HG03342 (cell line): ENCODE measurements around the gene PCBD2.
"Not testable (repeated sequence)": the region's sequence is repeated elsewhere in the genome, so short reads cannot be mapped to it uniquely, and the experiment has no call there.

ENCODE experiments used
- ATAC-seq: cut with Tn5 transposase; IDR thresholded peaks from one replicate; pipeline ENCODE4 v1.9.1; 2021; ENCODE audit warnings: mild to moderate bottlenecking, moderate library complexity; ENCODE audit not compliant: unreplicated experiment

PCBD2 gene

DNA sequence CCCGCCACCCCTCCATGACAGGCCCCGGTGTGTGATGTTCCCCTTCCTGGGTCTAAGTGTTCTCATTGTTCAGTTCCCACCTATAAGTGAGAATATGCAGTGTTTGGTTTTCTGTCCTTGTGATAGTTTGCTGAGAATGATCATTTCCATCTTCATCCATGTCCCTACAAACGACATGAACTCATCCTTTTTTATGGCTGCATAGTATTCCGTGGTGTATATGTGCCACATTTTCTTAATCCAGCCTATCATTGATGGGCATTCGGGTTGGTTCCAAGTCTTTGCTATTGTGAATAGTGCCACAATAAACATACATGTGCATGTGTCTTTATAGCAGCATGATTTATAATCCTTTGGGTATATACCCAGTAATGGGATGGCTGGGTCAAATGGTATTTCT lies 93.1 kb downstream of the PCBD2 start:
- not testable (repeated sequence) for ATAC-seq

DNA sequence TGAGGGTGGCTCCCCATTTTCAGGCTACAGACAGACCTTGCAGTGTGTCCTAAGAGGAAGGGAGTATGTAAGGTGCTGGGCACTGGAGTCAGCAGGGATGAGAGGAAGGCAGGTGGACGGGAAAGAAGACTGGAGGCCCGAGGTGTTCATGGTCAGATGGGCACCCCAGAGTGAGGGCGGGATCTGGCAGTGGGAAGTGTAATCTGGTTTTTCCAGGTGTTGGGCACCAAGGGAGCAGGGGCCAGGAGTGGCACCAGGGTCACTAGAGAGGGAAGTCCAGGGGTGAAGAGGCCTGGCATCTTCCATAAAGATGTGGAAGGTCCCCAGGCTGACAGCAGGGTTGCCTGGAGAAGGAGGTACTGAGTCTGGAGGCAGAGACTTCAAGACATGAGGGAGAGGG lies 99.4 kb downstream of the PCBD2 start:
- ATAC-seq = no peak

DNA sequence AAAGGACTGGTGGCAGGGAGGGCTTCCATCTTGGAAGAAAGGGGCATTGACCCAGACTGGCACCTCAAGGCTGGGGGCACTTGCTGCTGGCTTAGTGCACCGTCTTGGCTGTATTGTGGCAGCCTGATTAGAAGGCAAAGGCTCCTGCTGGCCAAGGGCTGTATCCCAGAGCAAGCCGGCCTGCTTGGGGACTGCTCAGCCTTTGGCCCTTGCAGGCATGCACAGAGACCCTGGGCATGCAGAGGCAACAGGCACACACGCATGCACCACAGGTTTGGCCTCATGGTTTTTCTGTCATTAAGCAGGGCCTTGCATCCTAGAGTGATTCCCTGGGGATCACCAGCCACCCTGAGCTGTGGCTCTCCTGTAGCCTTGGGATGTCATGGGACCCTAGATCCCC lies 100.1 kb downstream of the PCBD2 start:
- no peak for ATAC-seq

DNA sequence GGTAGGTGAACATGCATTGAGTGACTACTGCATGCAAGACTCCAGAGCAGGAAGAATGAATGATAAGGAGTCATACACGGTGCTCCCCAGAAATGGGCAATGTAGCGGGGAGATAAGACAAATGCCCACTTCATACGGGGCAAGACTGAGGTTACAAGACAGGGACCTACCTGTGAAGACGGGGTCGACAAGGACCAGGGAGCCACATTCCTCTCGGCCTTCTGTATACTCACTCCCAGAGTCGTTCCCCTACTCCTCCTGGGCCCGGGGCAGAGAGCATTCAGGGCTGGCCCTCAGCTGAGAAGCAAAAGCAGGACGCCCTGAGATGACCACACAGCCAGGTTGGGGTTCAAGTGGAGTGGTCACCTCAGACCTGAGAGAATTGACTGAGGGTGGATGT lies 102.4 kb downstream of the PCBD2 start:
- no peak for ATAC-seq

DNA sequence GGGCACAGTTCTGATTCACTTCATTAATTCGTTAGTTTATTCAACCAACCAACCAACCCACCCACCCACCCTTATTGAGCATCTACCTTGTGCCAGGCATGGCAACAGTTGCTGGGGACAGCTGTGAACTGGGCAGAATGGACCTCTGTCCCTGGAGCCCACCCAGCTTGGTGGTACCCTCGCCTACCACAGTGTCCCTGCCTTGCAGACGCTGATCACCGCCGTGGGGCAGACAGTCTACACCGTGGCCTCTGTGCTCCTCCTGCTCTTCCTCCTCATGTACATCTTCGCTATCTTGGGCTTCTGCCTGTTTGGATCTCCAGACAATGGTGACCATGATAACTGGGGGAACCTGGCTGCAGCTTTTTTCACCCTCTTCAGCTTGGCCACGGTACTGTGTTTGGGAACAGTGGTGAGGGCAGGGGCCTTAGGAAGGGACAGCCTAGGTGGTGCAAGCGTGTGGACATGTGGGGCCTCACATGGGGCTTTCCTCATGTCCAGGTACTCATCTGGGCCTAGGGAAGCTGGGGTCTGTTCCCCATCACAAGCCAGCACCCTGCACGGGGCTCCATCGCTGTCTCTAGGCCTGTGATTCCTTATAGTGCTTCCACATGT lies 102.9 kb downstream of the PCBD2 start:
- no peak for ATAC-seq

DNA sequence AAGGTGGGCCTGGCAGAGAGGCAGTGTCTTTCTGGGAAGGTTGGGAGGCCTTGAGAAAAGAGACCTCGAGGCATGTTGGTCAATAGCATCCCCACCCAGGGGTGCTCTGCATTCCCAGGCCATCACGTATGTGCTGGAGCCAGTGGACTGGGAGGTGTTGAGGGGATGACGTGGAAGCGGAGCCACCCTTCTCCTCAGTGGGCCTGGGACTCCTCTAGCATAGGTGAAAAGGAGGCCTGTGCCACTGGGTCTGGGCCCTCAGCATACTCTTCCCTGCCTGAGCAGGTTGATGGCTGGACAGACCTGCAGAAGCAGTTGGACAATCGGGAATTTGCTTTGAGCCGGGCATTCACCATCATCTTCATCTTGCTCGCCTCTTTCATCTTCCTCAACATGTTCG lies 103.6 kb downstream of the PCBD2 start:
- ATAC-seq = no peak

DNA sequence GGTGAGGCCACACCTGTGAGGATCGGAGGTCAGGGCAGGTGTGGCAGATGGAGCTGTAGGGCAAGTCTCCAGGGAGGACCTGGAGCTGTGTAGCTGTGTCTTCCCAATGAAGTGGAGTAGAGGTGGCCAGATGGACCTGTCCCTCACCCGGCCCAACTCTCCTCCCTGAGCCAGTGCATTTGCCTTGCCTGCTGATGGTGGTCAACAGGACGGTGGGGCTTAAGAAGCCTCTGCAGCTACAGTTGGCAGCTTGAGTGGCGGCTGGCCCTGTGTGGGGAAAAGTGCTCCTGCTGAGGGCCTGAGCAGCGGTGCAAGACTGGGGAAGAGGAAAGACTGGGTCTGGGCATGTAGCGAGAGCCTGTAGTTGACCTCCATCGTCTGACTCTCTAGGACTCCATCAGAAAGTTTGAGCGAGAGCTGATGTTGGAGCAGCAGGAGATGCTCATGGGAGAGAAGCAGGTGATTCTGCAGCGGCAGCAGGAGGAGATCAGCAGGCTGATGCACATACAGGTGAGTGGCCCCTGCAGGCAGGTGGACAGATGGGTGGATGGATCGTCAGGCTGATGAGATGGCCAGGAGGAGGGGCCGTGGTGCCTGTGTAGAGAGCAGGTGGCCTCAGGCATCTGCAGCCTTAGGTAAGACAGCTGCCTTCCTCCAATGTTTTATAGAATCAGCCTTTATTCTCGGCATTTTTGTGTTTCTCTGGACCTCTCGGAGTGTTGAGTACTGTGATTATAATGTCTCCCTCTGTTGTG lies 104.2 kb downstream of the PCBD2 start:
- no peak for ATAC-seq

DNA sequence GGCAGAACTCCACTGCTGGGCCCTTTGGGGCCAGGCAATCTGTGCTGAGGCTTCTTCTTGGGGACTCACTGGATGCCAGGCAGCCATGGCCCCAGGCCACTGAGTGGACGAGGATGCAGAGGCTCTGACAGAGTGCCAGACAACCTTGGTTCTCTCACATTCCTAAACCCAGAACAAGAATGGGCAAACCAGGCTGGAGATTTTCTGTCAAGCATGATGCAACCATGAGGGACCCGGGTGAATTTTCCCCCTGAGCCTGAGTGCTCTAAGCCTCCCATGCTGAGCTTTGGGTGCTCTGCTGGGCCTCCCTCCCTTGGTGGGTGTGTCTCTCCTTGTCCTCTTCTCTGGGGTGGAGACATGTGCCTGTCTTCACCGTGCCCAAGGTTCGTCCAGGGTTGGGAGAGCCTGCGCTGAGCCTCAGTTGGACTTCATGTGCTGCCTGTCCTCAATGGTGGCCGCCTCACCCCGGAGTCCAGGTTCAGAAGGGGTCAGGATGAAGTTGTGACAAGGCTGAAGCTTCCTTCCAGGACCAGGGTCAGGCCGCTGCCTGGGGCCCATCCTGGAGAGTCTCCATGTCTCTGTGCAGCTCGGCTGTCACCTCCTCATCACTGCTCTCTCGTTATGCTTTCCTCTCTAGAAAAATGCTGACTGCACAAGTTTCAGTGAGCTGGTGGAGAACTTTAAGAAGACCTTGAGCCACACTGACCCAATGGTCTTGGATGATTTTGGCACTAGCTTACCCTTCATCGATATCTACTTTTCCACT lies 105.0 kb downstream of the PCBD2 start:
- no peak for ATAC-seq

DNA sequence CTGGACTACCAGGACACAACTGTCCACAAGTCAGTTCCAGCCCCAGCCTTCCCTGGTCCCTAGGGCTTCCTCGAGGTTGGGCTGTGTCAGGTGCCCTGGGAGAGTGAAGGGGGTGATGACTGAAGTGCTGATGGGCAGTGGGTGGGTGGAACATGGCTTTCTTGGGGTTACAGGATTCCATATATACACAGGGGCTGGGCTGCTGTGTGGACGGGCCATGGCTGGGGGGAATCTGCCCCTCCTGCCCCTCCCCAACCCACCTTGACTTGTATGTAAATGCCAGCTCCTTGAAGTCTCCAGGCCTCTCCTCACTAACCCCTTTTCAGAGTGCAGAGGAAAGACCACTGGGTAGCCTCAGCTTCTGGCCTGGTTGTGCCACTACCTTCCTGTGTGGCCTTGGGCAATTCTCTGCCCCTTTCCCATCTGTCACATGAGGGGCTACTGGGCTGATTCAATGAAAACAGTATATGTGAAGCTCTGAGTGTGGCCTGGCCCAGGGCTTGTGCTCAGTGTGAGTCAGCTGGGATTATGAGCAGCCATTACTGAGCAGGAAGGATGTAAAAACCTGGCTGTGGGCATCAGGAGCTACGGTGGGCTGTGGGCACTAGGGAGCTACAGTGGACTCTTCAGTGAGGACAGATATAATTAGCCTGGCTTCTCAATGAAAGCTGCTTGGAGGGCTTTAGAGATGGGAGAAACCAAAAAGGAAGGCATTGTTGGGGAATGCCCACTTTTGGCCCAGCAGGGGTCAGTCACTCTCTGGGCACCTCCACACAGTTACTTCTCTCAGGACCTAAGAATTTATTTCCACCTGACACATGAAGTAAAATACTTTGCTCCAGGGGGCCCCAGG lies 105.8 kb downstream of the PCBD2 start:
- no peak for ATAC-seq

DNA sequence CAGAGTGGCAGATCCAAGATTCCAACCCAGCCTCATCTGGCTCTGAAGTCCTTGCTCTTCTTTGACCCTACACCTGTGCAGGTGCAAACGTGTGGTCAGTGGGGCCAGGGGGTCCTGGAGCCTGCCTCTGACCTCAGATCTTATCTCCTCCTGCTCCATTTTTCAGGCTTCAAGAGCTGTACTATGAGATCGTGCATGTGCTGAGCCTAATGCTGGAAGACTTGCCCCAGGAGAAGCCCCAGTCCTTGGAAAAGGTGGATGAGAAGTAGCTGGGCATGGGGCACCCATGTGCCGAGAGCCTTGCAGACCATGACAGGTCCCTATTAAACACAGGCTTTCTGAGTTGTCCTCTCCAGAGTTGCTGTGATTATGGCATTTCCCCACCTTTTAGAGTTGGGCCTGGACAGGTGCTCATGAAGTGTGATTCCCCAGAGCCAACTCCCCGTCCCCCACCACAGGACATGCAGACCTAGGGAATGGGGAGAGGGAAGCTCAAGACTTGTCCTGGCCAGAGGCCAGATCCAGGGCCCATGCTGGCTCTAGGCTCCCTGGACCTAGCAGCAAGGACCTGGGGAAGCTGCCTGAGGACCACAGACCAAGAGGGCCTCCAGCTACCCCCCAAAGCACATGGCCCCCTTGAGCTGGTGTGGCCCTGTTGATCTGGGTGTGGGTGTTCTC lies 106.6 kb downstream of the PCBD2 start:
- no peak for ATAC-seq

DNA sequence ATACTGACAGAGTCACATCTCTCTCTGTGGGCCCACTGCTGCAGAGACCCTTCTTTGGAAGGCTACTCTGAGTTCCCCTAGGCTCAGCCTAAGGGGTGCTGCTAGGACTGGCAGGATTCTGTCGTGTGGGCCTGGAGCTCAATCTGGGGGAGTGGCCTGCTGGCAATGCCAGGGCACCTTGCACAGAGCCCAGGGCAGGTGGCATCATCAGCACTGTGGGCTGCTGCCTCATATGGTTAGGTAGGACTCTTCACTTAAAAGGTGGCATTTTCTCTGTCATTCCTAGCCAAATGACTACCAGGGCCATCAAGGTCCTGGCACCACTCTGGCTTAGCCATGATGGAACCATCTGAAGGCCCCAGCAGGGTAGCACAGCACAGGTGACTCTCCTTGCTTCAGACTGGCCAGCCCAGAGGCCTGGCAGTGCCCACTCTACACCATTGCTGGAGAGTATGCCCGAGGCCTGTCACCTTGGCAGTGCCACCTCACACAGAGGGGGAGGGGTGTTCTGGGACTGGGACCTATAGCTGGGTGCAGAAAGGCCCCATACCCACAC lies 107.2 kb downstream of the PCBD2 start:
- no peak for ATAC-seq
